ENCODE data around the gene COQ9.
"Not testable (repeated sequence)": the region's sequence is repeated elsewhere in the genome, so short reads cannot be mapped to it uniquely, and the experiment has no call there.

DNA sequence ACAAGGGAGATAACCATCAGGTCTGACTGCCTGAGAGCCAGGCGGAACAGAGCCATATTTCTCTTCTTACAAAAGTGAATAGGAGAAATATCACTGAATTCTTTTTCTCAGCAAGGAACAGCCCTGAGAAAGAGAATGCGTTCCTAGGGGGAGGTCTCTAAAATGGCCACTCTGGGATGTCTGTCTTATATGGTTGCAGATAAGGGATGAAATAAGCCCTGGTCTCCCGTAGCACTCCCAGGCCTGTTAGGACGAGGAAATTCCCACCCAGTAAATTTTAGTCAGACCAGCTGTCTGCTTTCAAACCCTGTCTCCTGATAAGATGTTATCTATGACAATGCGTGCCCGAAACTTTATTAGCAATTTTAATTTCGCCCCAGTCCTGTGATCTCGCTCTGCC lies 7.3 kb upstream of the COQ9 start:
- TF ChIP-seq ZNF274 (IDR thresholded peaks at IDR 0.05; ENCODE audit: low read depth, low read length); YY1 (IDR thresholded peaks at IDR 0.05; ENCODE audit: insufficient read depth, insufficient read length); SUZ12 (IDR thresholded peaks at IDR 0.05; ENCODE audit: extremely low read depth, insufficient read depth, insufficient read length): not testable (repeated sequence)

All from NT2/D1 (cell line).